ENCODE results near the gene P2RX4.

- TF ChIP-seq POLR2AphosphoS5 (IDR thresholded peaks at IDR 0.05): no peak
- TF ChIP-seq CTCF (IDR thresholded peaks at IDR 0.05): no peak
Observed at GRCh38 chr12:121259074-121259473, 49.1 kb downstream of the P2RX4 start.
